K562 (cell line): ENCODE data around the gene GPR171. TPM values are rescaled to one million over a fixed set of nuclear protein-coding genes. Genes with fewer than 3 reads are reported as not detected.

Experiments used
- ATAC-seq: fragments of 200-7000 bp; cut with Tn5 transposase; 3 replicates; pipeline ENCODE4 v1.9.1; 2020; ENCODE audit warnings: moderate library complexity
- BruUV-seq: library from RNA; stranded (reverse); fragments of 400-500 nt; replicated peaks from 2 replicates; lab custom pipeline; 2021; lab: Mats Ljungman, UMichigan
- CTCF ChIA-PET: fragments of 300-600 bp; formaldehyde crosslinking; extraction: SDS; loops from one replicate; lab custom pipeline; 2021; ENCODE audit warnings: low intra/inter-chr PET ratio; lab: Yijun Ruan, JAX
- POLR2A ChIA-PET: fragments of 300-600, 350-650 bp; sonication (Branson Sonifier 250); formaldehyde crosslinking; extraction: SDS; loops from one replicate; lab custom pipeline; 2021; ENCODE audit warnings: antibody characterized with exemption, inconsistent platforms; lab: Yijun Ruan, JAX
- DNase-seq, 4 experiments: peaks; one replicate each; pipeline versions ENCODE4 v3.0.0 to v3.0.0-alpha.2; 2011 to 2018; ENCODE audit warnings: low spot score in 3 of 4, mixed read lengths in 3 of 4; ENCODE audit errors: extremely low read depth in 1 of 4
- FAIRE-seq: peaks from 2 replicates; lab custom pipeline; 2011; peaks lifted over from hg19 to GRCh38; lab: Jason Lieb, UNC
- H2AFZ ChIP-seq: 2 replicates; pipeline ENCODE4 v1.6.0; 2011; ENCODE audit warnings: low read depth, low read length, control low read depth, inconsistent platforms
- H3K27ac ChIP-seq: fragments of 200-600 bp; 3 replicates; pipeline ENCODE4 v1.8.0; 2011; ENCODE audit warnings: low read depth, mild to moderate bottlenecking, control low read depth, inconsistent platforms, low read length, moderate library complexity, mixed read lengths; ENCODE audit errors: extremely low read depth
- H3K27me3 ChIP-seq, 2 experiments: fragments of 300-600 bp in 1 of 2; 2 replicates in 1 of 2; 3 replicates in 1 of 2; pipeline versions ENCODE4 v1.6.0 to v1.8.0; 2011; ENCODE audit warnings: inconsistent platforms in 2 of 2, low read length in 2 of 2, mild to moderate bottlenecking in 1 of 2, mixed read lengths in 1 of 2, moderate library complexity in 1 of 2; ENCODE audit not compliant: control insufficient read depth in 2 of 2, insufficient read depth in 2 of 2
- H3K36me3 ChIP-seq: fragments of 300-600 bp; 3 replicates; pipeline ENCODE4 v1.8.0; 2011; ENCODE audit warnings: mild to moderate bottlenecking, low read length, inconsistent platforms; ENCODE audit not compliant: control insufficient read depth, insufficient read depth
- H3K4me1 ChIP-seq, 2 experiments: fragments of 200-600 bp in 1 of 2; replicated peaks in 1 of 2; 2 replicates in 1 of 2; 3 replicates in 1 of 2; pipeline versions ENCODE4 v1.5.1 to v1.8.0; 2011; ENCODE audit warnings: inconsistent platforms in 2 of 2, low read length in 2 of 2, mild to moderate bottlenecking in 1 of 2, mixed read lengths in 1 of 2, moderate library complexity in 1 of 2; ENCODE audit not compliant: control insufficient read depth in 2 of 2, insufficient read depth in 2 of 2
- H3K4me2 ChIP-seq: 2 replicates; pipeline ENCODE4 v1.6.1; 2011; ENCODE audit warnings: low read length, control low read depth, inconsistent platforms, mixed read lengths; ENCODE audit not compliant: insufficient read depth
- H3K4me3 ChIP-seq: fragments of 200-600 bp; sonication (generic), shearing (Covaris generic); 2 replicates; pipeline ENCODE4 v1.5.1; 2016; ENCODE audit warnings: control low read depth, inconsistent platforms
- H3K79me2 ChIP-seq: fragments of 200-600 bp; 3 replicates; pipeline ENCODE4 v1.8.0; 2011; ENCODE audit warnings: low read length, inconsistent platforms; ENCODE audit not compliant: control insufficient read depth, insufficient read depth
- H3K9ac ChIP-seq, 2 experiments: 2 replicates each; pipeline versions ENCODE4 v1.6.0 to v1.6.1; 2011; ENCODE audit warnings: low read depth in 2 of 2, low read length in 2 of 2, control low read depth in 1 of 2, inconsistent platforms in 1 of 2, mild to moderate bottlenecking in 1 of 2, mixed read lengths in 1 of 2; ENCODE audit not compliant: insufficient read depth in 1 of 2
- H3K9me1 ChIP-seq: one replicate; pipeline ENCODE4 v1.6.0; 2011; ENCODE audit warnings: inconsistent platforms, mild to moderate bottlenecking, low read length, moderate library complexity; ENCODE audit not compliant: control insufficient read depth, insufficient read depth
- H3K9me3 ChIP-seq: replicated peaks from 2 replicates; pipeline ENCODE4 v1.5.1; 2011; ENCODE audit warnings: low read depth, low read length, inconsistent platforms; ENCODE audit not compliant: control insufficient read depth, insufficient read depth
- H4K20me1 ChIP-seq: replicated peaks from 2 replicates; pipeline ENCODE4 v1.6.1; 2011; ENCODE audit warnings: low read length, inconsistent platforms, mixed read lengths; ENCODE audit not compliant: control insufficient read depth, insufficient read depth
- CREB3 ChIP-seq: fragments of 450-650 bp; conservative IDR thresholded peaks from 2 replicates; pipeline ENCODE4 v1.6.1; 2016; ENCODE audit warnings: missing genetic modification characterization, low read depth, mild to moderate bottlenecking, missing compliant biosample characterization, moderate library complexity
- CREB3L1 ChIP-seq: fragments of 450-650 bp; IDR thresholded peaks from 2 replicates; pipeline ENCODE4 v1.6.1; 2014; ENCODE audit warnings: low read depth, mild to moderate bottlenecking, moderate library complexity, borderline replicate concordance
- GMEB1 ChIP-seq: fragments of 250-450 bp; sonication (Bioruptor Pico); IDR thresholded peaks from 2 replicates; pipeline ENCODE4 v1.4.0; 2020; ENCODE audit warnings: mild to moderate bottlenecking
- ILK ChIP-seq: fragments of 450-650 bp; IDR thresholded peaks from 2 replicates; pipeline ENCODE4 v1.6.1; 2016; ENCODE audit warnings: missing genetic modification characterization, low read depth, mild to moderate bottlenecking, missing compliant biosample characterization, moderate library complexity, borderline replicate concordance
- IRF1 ChIP-seq: sonication (generic); formaldehyde crosslinking; IDR thresholded peaks from 2 replicates; pipeline ENCODE4 v1.8.0; 2022; ENCODE audit warnings: missing genetic modification reagents, mild to moderate bottlenecking, borderline replicate concordance
- MEF2D ChIP-seq: conservative IDR thresholded peaks from 2 replicates; pipeline ENCODE4 v1.6.1; 2016; ENCODE audit warnings: low read depth, missing genetic modification characterization, missing compliant biosample characterization
- SMAD4 ChIP-seq: fragments of 250-450 bp; sonication (Bioruptor Pico); conservative IDR thresholded peaks from 2 replicates; pipeline ENCODE4 v1.8.0; 2021; ENCODE audit warnings: inconsistent platforms, mild to moderate bottlenecking, moderate library complexity
- TCF7 ChIP-seq: sonication (generic); IDR thresholded peaks from 2 replicates; pipeline ENCODE4 v1.6.1; 2016; ENCODE audit warnings: antibody characterized with exemption, borderline replicate concordance
- ZNF12 ChIP-seq: sonication (generic); formaldehyde crosslinking; IDR thresholded peaks from 2 replicates; pipeline ENCODE4 v1.4.0; 2020; ENCODE audit warnings: mild to moderate bottlenecking, missing genetic modification reagents
- ZNF224 ChIP-seq: sonication (generic); formaldehyde crosslinking; IDR thresholded peaks from 2 replicates; pipeline ENCODE4 v1.8.0; 2022; ENCODE audit warnings: mild to moderate bottlenecking, missing genetic modification reagents
- ZNF609 ChIP-seq: sonication (generic); formaldehyde crosslinking; IDR thresholded peaks from 2 replicates; pipeline ENCODE4 v1.8.1; 2023; ENCODE audit warnings: missing genetic modification reagents, mild to moderate bottlenecking, borderline replicate concordance
- WGBS: fragments of 100-300 bp; shearing (Covaris generic); methylation state at CpG from one replicate; pipeline ENCODE4 v1.1.6; 2016; ENCODE audit warnings: low coverage, mixed read lengths; ENCODE audit not compliant: insufficient coverage; ENCODE audit errors: missing lambda C conversion rate; 5-methylcytosine and 5-hydroxymethylcytosine counted together
- in situ Hi-C: fragments of 300-500 bp; cut with MboI; formaldehyde crosslinking; loops from 4 replicates; pipeline ENCODE4 v1.15.0; 2018; ENCODE audit warnings: inconsistent platforms, mixed read lengths
- intact Hi-C: fragments of 100-400 bp; cut with micrococcal nuclease; formaldehyde crosslinking; loops from 2 replicates; pipeline ENCODE4 v1.14.2; 2022
- polyA plus RNA-seq, 8 experiments: library from polyadenylated mRNA; depleted of rRNA in 4 of 8; stranded (reverse) in 5 of 8; unstranded in 3 of 8; fragments of >200 nt; fragmentation: Nextera tagmentation in 2 of 8; fragmentation: Illumina TruSeq in 1 of 8; extraction: Ambion mirVana in 2 of 8; extraction: Trizol in 1 of 8; gene quantifications; 2 replicates each; pipeline versions ENCODE4 v1.2.1 to v1.2.3, GENCODE V29; 2011 to 2014; ENCODE audit warnings: inconsistent platforms in 1 of 8, missing spikeins in 1 of 8
- total RNA-seq, 7 experiments: library from RNA; depleted of rRNA in 6 of 7; stranded (reverse); fragments of >200 nt in 6 of 7; fragmentation: Illumina TruSeq in 2 of 7; extraction: Trizol in 2 of 7; gene quantifications; 2 replicates each; pipeline versions ENCODE4 v1.2.1 to v1.2.3, GENCODE V29; 2011 to 2021; ENCODE audit warnings: low replicate concordance in 1 of 7

The GPR171 gene
- total and polyA plus RNA-seq, 9 of the 15 experiments (the other 6 are each of a cell fraction or from before 2014, with no cell fraction given), result not detected

- no peaks in the 10 kb centered on the region for H3K4me1 ChIP-seq
- no peaks in the 10 kb centered on the region for H3K27me3 ChIP-seq
- H3K9me3 ChIP-seq, result no peaks in the 10 kb centered on the region
- H3K9ac ChIP-seq, result no peak overlapping the region
- no peaks in the 10 kb centered on the region for H4K20me1 ChIP-seq
- CTCF ChIA-PET, result no interaction called here
- no peak for FAIRE-seq
- no peaks in the 10 kb centered on the region for H3K79me2 ChIP-seq
- 0% methylated on average over 3 of the region's 3 CpGs for WGBS
- intact Hi-C loops, result no loop called here
- no peak for ATAC-seq
- no peaks in the 10 kb centered on the region for H3K36me3 ChIP-seq
- H2AFZ ChIP-seq, result no peak overlapping the region
- no TSS peak for BruUV-seq
- POLR2A ChIA-PET, result interaction anchor here (0.6 kb wide), 2 partner anchors 11 to 29 kb away, joined by 3 to 4 read pairs; partner anchors contain the start of gene P2RY14
- no peaks in the 10 kb centered on the region for H3K9me1 ChIP-seq
- H3K4me2 ChIP-seq, result no peak overlapping the region
- no peak overlapping the region for H3K4me3 ChIP-seq
- no peak for DNase-seq
- H3K27ac ChIP-seq, result no peak overlapping the region
- in situ Hi-C loops, result loop anchor here (25.0 kb wide), 1 partner anchor 588 kb away; no protein-coding TSS in a partner anchor
- TF ChIP-seq ZNF224, result no peak
- TF ChIP-seq IRF1 (CRISPR knock-in tag), result no peak
- TF ChIP-seq GMEB1 (CRISPR knock-in tag), result no peak
- TF ChIP-seq ZNF609 (CRISPR knock-in tag), result no peak
- no peak for TF ChIP-seq MEF2D (tag)
- TF ChIP-seq TCF7, result no peak
- no peak for TF ChIP-seq ZNF12 (CRISPR knock-in tag)
- no peak for TF ChIP-seq CREB3L1
- no peak for TF ChIP-seq ILK (tag)
- TF ChIP-seq CREB3 (tag), result no peak
- TF ChIP-seq SMAD4, result no peak
Measured at GRCh38 chr3:151248772-151249337, 45.8 kb upstream of the GPR171 start.
